HG02852 (cell line): ENCODE results near the gene PPM1G.
A peak's percentile ranks its signal among the peaks of the same experiment; 100 is the strongest.
"Not testable (repeated sequence)": the region's sequence is repeated elsewhere in the genome, so short reads cannot be mapped to it uniquely, and the experiment has no call there.

Source experiments
- ATAC-seq: cut with Tn5 transposase; IDR thresholded peaks from one replicate; pipeline ENCODE4 v1.9.1; 2021; ENCODE audit warnings: mild to moderate bottlenecking, moderate library complexity; ENCODE audit not compliant: unreplicated experiment

Gene PPM1G

GRCh38 chr2:27409321-27410073 lies at the start of gene PPM1G:
PPM1G (minus strand) TSS chr2:27409591; CDS start chr2:27409422, 169 bp downstream.
- peak; percentile 91 for ATAC-seq

- no peak for ATAC-seq
Observed at GRCh38 chr2:27453968-27454367, 44.6 kb upstream of the PPM1G start.

DNA sequence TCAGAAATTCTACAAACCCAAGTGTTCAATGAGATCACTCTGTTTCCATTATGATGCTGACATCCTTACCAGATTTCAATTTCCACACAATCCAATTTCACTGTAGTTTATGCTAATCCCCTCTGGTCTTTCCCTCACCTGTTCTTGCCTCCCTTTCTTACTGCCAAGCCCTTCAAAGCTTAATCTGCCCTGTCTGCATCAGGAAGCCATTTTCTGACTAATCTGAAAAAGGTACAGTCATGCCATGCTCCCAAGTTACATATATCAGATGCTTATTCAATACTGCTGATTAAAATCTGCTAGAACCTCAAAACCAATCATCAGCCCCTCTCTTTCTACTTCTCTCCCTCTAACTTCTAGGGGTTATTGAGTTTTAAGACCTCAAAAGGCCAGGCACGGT lies 41.7 kb upstream of the PPM1G start:
- ATAC-seq = no peak

GRCh38 chr2:27448381-27448780 lies 39.0 kb upstream of the PPM1G start:
- no peak for ATAC-seq

DNA sequence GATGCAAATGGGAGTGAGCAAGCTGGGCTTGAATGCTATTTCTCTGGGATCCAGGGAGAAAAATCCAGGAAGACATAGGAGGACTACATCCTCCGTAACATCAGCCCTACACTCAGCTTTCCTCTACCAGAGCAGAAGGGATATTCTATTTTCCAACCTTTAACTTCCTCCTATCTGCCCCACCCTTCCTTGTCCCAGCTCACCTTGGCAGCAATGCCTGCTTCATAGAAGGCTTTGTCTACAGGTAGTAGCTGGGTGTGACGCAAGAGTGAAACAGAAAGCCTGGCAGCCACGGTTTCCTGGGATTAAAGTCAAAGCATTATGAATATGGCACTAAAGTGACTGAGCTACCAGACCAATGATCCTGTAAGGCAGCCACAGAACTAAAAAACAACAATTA lies 36.7 kb upstream of the PPM1G start:
- no peak for ATAC-seq

DNA sequence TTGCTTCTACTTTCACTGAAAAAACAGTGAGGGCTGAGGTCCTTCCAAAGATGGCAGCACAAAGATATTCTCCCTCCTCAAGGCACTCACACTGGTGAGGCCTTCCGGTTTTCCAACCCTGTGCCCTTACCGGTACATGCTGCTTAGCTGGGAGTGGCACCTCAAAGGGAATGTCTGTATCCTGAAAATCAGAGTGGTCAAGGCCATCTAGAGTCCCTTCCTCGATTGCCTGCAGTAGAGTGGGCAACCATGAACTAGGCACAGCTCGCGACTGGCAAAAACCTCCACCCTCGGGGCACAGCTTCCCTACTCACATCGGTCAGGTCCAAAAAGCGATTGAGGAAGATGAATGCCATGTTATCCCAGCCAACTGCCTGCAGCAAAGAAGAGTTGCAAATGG lies 36.2 kb upstream of the PPM1G start:
- no peak for ATAC-seq

DNA sequence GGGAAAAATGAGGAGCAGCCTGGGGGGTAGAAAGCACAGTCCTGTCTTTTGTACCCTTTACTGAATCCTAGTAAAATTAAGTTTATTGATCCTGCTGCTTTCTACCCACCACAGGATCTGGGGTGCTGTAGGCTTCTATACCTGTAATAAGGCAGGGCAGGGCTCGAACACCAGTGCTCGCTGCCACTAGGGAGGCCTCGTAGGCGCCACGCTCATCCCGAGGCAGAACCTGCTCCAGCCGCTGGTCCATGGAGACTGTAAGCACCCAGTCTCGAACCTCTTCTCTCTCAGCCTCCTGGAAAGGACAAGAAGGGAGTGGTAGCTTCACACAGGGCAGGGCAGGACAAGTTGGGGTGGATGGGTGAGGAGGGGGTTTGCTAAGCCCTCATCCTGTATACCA lies 35.8 kb upstream of the PPM1G start:
- ATAC-seq = no peak

GRCh38 chr2:27442920-27443282 lies 33.5 kb upstream of the PPM1G start:
- no peak for ATAC-seq

DNA sequence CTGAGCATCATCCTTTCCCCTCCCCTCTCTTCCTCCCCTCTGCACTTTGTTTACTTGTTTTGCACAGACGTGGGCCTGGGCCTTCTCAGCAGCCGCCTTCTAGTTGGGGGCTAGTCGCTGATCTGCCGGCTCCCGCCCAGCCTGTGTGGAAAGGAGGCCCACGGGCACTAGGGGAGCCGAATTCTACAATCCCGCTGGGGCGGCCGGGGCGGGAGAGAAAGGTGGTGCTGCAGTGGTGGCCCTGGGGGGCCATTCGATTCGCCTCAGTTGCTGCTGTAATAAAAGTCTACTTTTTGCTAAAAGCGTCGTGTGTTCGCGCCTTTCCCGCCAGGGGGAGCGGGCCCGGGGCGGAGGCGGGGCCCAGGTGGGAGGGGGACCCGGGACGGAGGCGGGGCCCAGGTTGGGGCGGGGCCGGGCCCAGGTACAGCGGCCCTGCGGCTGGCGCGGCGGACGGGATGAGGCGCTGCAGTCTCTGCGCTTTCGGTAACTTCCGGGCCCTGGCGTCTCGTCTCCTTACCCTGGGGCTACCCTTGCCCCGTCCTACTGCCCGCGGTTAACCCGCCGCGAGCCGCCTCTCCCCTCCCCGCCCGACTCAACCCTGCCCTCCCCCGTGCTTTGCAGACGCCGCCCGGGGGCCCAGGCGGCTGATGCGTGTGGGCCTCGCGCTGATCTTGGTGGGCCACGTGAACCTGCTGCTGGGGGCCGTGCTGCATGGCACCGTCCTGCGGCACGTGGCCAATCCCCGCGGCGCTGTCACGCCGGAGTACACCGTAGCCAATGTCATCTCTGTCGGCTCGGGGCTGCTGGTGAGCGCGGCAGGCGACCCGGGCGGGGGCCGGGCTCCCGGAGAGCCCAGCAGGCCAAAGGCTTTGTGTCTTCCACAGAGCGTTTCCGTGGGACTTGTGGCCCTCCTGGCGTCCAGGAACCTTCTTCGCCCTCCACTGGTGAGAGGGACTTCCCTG lies 32.8 kb upstream of the PPM1G start, which contains the start of gene KRTCAP3:
TSS of gene KRTCAP3 (plus strand) at position 424 of the 962 bp plus-strand sequence. CDS start at position 456, 32 bp downstream.
- ATAC-seq = no peak

DNA sequence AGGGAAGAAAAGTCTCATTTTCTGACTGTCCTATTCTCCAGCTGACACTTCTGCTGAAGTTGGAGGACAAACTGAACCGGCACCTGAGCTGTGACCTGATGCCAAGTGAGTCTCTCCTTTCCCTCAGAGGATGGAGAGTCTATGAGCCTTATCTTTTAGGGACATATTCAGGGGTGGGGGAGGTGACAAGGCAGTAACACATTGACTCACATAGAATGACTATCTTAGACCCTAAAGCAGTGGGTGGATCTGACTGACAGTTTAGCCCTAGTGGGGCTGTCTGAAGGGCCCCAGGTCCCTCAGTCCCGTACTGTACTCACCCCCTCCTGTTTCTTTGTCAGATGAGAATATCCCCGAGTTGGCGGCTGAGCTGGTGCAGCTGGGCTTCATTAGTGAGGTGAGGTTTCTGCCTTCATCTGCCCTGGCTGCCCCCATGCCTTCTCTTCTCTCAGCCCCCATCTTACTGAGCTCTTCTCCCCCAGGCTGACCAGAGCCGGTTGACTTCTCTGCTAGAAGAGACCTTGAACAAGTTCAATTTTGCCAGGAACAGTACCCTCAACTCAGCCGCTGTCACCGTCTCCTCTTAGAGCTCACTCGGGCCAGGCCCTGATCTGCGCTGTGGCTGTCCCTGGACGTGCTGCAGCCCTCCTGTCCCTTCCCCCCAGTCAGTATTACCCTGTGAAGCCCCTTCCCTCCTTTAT lies 32.0 kb upstream of the PPM1G start:
- no peak for ATAC-seq

GRCh38 chr2:27435628-27436027 lies 26.2 kb upstream of the PPM1G start:
- no peak for ATAC-seq

- no peak for ATAC-seq
Observed at GRCh38 chr2:27431395-27431794, 22.0 kb upstream of the PPM1G start.

GRCh38 chr2:27428978-27429541 lies 19.7 kb upstream of the PPM1G start:
- ATAC-seq = peak; percentile 68

DNA sequence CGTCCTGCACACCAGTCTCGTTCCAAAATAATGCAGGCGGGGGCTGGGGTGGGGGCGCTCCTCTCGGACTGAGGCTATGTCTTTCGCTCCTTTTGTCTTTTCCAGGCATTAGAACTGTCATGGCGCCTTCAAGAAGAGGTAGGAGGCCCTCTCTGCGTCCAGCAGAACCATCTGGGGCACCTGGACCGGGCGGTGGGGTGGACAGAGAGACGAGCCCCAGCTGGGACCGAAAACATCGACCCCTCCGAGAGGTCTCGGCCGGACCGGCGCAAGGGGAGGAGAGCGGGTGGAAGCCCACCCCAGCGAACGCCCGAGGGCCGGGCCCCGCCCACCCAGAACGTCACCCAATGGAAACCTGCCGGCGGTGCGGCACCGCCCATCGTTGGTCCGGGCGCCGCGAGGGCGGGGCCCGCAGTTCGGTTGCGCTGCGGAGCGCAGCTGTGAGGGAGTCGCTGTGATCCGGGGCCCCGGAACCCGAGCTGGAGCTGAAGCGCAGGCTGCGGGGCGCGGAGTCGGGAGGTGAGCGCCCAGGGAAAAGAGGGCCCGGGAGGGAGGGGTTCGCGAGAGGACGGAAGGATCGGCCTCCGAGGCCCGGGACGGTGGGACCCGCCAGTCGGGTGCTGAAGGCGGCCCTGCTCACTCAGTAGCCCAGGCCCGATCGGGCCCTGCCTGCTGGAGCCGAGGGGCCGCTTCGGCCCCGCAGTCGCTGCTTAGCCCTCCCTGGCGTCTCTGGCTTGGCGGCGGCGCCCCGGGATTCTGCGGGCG lies 19.0 kb upstream of the PPM1G start, which contains the start of gene NRBP1:
TSS of gene NRBP1 (plus strand) at position 419 of the 765 bp plus-strand sequence. CDS start 4,643 bp downstream, outside the sequence.
- ATAC-seq = peak; percentile 84

DNA sequence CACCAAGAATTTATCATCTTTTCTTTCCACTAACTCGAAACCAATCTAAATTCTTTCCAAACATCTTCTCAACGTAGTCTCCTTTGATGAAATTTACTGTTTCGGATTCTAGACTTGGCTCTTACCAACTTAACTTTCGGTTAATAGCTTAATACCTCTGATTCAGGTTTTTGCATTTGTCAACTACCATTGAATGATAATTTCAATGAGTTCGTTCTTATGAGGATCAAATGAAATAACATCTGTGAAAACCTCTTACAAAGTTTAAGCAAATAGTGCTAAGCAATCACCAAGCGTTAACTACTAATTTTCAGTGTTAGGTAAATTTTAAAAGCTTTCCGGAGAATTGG lies 18.4 kb upstream of the PPM1G start:
- ATAC-seq = no peak

- ATAC-seq = not testable (repeated sequence)
Observed at GRCh38 chr2:27425039-27425438, 15.6 kb upstream of the PPM1G start.

- ATAC-seq = no peak
Observed at GRCh38 chr2:27422958-27423357, 13.6 kb upstream of the PPM1G start.

DNA sequence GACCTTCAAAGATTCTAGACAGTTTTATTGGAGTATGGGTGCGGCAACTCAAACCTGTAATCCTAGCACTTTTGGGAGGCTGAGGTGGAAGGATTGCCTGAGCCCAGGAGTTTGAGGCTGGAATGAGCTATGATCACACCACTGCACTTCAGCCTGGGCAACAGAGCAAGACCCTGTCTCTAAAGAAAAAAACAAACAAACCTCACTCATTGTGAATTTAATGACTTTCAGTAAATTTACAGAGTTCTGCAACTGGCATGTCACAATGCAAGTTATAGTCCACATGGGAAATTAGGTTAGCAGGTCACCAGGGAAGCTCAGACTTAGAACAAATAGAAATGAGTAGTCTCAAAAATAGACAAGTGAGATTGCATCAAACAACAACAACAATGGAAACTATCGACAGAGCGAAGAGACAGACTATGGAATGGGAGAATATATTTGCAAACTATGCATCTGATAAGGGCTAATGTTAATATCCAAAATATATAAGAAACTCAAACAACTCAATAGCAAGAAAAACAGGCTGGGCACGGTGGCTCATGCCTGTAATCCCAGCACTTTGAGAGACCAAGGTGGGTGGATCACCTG lies 12.4 kb upstream of the PPM1G start:
- ATAC-seq = no peak

- no peak for ATAC-seq
Observed at GRCh38 chr2:27420996-27421395, 11.6 kb upstream of the PPM1G start.

- no peak for ATAC-seq
Observed at GRCh38 chr2:27416151-27416550, 6.8 kb upstream of the PPM1G start.
